Lower leg skin (tissue), 4 donors: ENCODE data around the gene C1orf35. TPM values are rescaled to one million over a fixed set of nuclear protein-coding genes. Genes with fewer than 3 reads are reported as not detected.

Source experiments
- DNase-seq, 2 donors: peaks; one replicate each; pipeline ENCODE4 v3.0.0-alpha.2; 2019; ENCODE audit warnings: low spot score in 2 of 2
- H3K4me3 ChIP-seq: fragments of 200-600 bp; sonication (generic); 2 replicates; pipeline ENCODE4 v1.5.1; 2017; ENCODE audit warnings: mild to moderate bottlenecking, low read depth; ENCODE audit not compliant: poor library complexity, severe bottlenecking
- CTCF ChIP-seq, 3 donors: fragments of 450-650 bp; IDR thresholded peaks; one replicate each; pipeline ENCODE4 v1.5.1; 2016; ENCODE audit warnings: antibody characterized with exemption in 3 of 3, mild to moderate bottlenecking in 3 of 3, moderate library complexity in 2 of 3
- POLR2A ChIP-seq, 2 donors: fragments of 450-650 bp; IDR thresholded peaks; one replicate each; pipeline ENCODE4 v1.6.1; 2016 to 2017; ENCODE audit warnings: antibody characterized with exemption in 2 of 2, mild to moderate bottlenecking in 1 of 2, moderate library complexity in 1 of 2
- WGBS, 2 donors: methylation state at CpG; one replicate each; pipeline ENCODE4 v1.1.5; 2018; 5-methylcytosine and 5-hydroxymethylcytosine counted together
- intact Hi-C: fragments of 100-400 bp; cut with DNase I; formaldehyde crosslinking; loops from one replicate; pipeline ENCODE4 v1.15.0; 2023; ENCODE audit warnings: low total_unique reads
- total RNA-seq, 4 donors: library from RNA; depleted of rRNA; stranded (reverse); fragments of >200 nt; gene quantifications; one replicate each; pipeline ENCODE4 v1.1.0, GENCODE V29; 2016

Gene C1orf35
- total RNA-seq, 4 donors from 2014 or later, result 16.9 to 37.0 (median 31.3) TPM

DNA sequence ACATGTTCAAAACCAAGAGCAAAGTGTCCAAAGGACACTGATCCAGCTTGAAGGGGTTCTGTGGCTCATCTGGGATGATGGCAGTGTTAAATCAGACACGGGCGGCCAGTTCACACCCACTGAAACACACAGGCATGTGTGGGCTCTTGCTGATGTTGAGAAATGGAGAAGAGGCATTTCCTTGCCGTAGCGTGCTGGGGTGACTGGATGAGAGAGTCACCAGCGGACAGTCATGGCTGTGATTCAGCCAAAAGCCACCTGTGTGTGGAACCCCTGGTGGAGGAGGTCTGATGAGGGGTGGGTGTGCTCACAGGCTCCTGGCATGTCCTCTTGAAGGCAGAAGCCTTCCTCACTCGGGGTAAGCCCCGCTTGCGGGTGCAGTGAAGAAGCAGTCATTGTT, 7.2 kb downstream of the C1orf35 start:
- H3K4me3 ChIP-seq, result no peak overlapping the region
- intact Hi-C loops, result no loop called here
- peak in 1 of 2 donors; percentile 79 for DNase-seq
- WGBS, 2 donors, result 93 to 94% methylated on average over 8 of the region's 8 CpGs
- no peak for TF ChIP-seq POLR2A (IDR thresholded peaks at IDR 0.05)
- TF ChIP-seq CTCF (IDR thresholded peaks at IDR 0.05), result no peak

DNA sequence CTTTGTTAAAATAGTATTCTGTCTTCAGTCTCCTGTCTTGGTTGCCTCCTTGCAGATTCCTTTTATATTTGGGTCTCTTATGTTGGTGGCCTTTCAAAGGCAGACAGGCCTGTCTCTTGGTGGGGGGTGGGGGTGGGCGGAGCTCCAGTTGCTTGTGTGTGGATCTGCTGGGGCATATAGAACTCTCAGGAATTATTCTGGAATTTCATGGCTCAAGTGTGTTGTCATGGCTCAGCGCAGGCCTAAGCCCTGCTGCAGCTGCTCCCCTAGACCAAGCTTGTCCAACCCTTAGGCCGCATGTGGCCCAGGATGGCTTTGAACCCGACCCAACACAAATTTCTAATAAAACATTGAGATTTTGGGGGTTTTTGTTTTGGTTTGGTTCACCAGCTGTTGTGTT, 8.0 kb downstream of the C1orf35 start:
- intact Hi-C loops, result no loop called here
- TF ChIP-seq POLR2A (IDR thresholded peaks at IDR 0.05) (no peak), CTCF (IDR thresholded peaks at IDR 0.05) (no peak)
- H3K4me3 ChIP-seq, result no peak overlapping the region
- DNase-seq, result no peak
- WGBS, 2 donors, result 98 to 99% methylated on average over 4 of the region's 4 CpGs

- no peak overlapping the region for H3K4me3 ChIP-seq
- intact Hi-C loops, result no loop called here
- DNase-seq, result no peak
- 95 to 96% methylated on average over 13 of the region's 13 CpGs for WGBS, 2 donors
- TF ChIP-seq CTCF (IDR thresholded peaks at IDR 0.05) (no peak), POLR2A (IDR thresholded peaks at IDR 0.05) (no peak)
Observed at GRCh38 chr1:228094432-228095016, 8.6 kb downstream of the C1orf35 start.

DNA sequence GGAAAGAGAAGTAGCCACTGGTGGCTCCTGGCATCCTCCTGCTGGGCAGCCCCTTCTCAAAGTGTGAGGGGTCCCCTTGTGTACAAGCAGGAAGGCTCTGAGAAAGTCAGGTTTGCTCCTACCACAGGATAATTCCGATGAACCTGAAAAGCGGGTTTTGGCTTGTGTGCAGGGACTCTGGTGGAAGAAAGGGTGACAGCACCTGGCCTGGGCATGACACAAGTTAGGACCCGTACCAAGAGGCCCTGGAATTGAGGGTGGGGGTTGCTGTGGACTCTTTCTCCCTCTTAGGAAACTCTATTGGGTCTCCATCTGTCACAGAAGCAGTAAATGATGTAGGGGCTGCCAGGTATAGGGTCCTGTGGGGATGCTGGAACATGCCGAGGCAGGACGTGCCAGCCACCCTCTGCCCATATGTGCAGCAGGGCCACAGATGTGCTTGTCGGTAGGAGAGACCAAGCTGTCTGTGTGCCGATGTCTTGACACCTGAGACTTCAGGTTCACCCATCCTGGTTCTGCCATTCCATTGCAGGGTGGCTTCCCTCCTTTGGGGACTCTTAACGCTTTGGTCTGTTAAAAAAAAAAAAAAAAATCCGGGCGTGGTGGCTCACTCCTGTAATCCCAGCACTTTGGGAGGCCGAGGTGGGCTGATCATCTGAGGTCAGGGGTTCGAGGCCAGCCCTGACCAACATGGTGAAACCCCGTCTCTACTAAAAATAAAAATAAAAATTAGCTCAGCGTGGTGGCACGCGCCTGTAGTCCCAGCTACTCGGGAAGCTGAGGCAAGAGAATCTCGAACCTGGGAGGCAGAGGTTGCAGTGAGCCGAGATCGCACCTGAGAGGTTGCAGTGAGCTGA, 9.8 kb downstream of the C1orf35 start:
- no peak overlapping the region for H3K4me3 ChIP-seq
- DNase-seq, result peak in 1 of 2 donors; percentile 63
- intact Hi-C loops, result no loop called here
- TF ChIP-seq POLR2A (IDR thresholded peaks at IDR 0.05), result no peak
- TF ChIP-seq CTCF (IDR thresholded peaks at IDR 0.05), result no peak
- 73 to 77% methylated on average over 20 of the region's 20 CpGs for WGBS, 2 donors

GRCh38 chr1:228092342-228093049, 10.6 kb downstream of the C1orf35 start:
- TF ChIP-seq POLR2A (IDR thresholded peaks at IDR 0.05), result no peak
- TF ChIP-seq CTCF (IDR thresholded peaks at IDR 0.05), result no peak
- H3K4me3 ChIP-seq, result no peak overlapping the region
- DNase-seq, result no peak
- WGBS, 2 donors, result 70 to 75% methylated on average over 11 of the region's 11 CpGs
- intact Hi-C loops, result no loop called here
